Spleen (tissue), 7 donors: ENCODE data around the gene NOP16.

Experiments
- CTCF ChIP-seq, 11 experiments: fragments of 200-600 bp in 7 of 11; fragments of 450-650 bp in 4 of 11; sonication (generic) in 4 of 11; IDR thresholded peaks in 8 of 11; conservative IDR thresholded peaks in 3 of 11; 1 replicate in 7 of 11; 2 replicates in 4 of 11; pipeline versions ENCODE4 v1.4.0 to v1.8.0; 2016 to 2021; ENCODE audit warnings: antibody characterized with exemption in 11 of 11, inconsistent platforms in 4 of 11, mild to moderate bottlenecking in 1 of 11
- POLR2AphosphoS5 ChIP-seq, 3 donors: sonication (generic); formaldehyde crosslinking; IDR thresholded peaks; one replicate each; pipeline ENCODE4 v1.5.1; 2017; ENCODE audit warnings: antibody characterized with exemption in 3 of 3
- donor health status: DM: no; HTN: no; CAD: no; lungs with moderate emphysema.
- donor health status: DM: no; HTN: no; CAD: no.
- donor health status: DM: no; HTN: no; CAD: no.

GRCh38 chr5:176362233-176362490 lies 26.2 kb downstream of the NOP16 start:
- TF ChIP-seq CTCF (IDR thresholded peaks at IDR 0.05 in 8 of 11, conservative IDR thresholded peaks at IDR 0.05 in 3 of 11) (no peak), POLR2AphosphoS5 (IDR thresholded peaks at IDR 0.05) (no peak)
